Left lobe of liver (tissue), 2 donors: Measurements from ENCODE around the gene ZNHIT6. TPM values are rescaled to one million over a fixed set of nuclear protein-coding genes. Genes with fewer than 3 reads are reported as not detected.
"Not testable (repeated sequence)": the region's sequence is repeated elsewhere in the genome, so short reads cannot be mapped to it uniquely, and the experiment has no call there.

Source experiments
- ATAC-seq: fragments of 200-7000 bp; cut with Tn5 transposase; one replicate; pipeline ENCODE4 v1.9.1; 2020; ENCODE audit warnings: mild to moderate bottlenecking, moderate library complexity
- DNase-seq: peaks from one replicate; pipeline ENCODE4 v3.0.0-alpha.2; 2020; ENCODE audit warnings: low spot score
- total RNA-seq: library from RNA; stranded (reverse); gene quantifications from one replicate; pipeline ENCODE4 v1.2.1, GENCODE V29; 2021
- donor health status: DM: no; HTN: no; CAD: no; lungs with moderate emphysema.
- donor health status: DM: no; HTN: yes; CAD: no.

The ZNHIT6 gene, protein sequence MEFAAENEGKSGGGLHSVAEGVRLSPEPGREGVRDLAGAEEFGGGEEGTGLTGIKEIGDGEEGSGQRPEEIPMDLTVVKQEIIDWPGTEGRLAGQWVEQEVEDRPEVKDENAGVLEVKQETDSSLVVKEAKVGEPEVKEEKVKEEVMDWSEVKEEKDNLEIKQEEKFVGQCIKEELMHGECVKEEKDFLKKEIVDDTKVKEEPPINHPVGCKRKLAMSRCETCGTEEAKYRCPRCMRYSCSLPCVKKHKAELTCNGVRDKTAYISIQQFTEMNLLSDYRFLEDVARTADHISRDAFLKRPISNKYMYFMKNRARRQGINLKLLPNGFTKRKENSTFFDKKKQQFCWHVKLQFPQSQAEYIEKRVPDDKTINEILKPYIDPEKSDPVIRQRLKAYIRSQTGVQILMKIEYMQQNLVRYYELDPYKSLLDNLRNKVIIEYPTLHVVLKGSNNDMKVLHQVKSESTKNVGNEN
- 3.4 TPM for total RNA-seq

DNA sequence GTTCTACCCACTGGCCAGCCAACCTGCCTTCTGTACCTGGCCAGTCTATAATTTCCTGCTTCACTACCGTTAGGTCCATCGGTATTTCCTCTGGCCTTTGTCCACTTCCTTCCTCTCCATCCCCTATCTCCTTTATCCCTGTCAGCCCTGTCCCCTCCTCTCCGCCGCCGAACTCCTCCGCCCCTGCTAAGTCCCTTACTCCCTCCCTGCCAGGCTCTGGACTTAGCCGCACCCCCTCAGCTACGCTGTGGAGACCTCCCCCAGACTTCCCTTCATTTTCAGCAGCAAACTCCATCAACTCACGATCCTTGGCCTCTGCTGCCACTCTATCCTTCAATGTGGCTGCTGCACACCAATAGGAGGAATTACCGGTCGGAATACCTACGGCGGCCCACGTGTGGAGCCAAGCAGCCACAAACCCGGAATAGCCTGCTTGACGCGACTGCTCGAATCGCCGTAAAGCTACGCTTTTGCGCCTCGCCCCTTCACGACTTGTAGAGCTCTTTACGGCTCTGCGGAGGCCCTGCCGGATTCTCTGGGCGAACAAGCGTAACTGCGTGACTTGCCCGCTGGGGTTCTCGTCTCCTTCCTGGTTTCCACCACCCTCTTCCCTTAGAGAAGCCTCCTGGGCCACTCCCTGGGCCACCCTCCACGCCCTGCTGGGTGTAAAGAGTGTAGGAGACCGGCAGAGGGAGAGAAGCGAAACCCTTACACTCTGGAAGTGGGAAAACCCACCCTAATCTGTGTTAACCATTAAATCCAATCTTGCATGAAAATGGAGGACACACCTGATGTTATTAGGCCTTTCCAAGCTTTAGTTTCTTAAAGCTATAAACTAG is at the start of gene ZNHIT6:
ZNHIT6 (minus strand) TSS at position 444 of the 839 bp plus-strand sequence; CDS start at position 295, 149 bp downstream.
- ATAC-seq (peak; percentile 99), DNase-seq (peak; percentile 91)

DNA sequence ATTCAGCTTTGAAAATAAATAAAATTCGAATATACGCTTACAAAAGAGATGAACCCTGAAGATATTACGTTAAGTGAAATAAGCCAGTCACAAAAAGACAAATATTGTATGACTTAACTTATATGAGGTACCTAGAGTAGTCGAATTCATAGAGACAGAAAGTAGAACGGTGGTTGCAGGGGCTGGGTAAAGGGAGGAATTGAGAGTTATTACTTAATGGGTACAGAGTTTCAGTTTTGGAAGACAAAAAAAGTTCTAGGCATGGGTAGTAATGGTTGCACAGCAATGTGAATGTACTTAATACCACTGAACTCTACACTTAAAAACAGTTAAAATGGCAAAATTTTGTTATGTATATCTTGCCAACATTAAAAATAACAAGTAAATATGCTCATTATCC is 48.6 kb upstream of the ZNHIT6 start:
- ATAC-seq: no peak
- DNase-seq: no peak

DNA sequence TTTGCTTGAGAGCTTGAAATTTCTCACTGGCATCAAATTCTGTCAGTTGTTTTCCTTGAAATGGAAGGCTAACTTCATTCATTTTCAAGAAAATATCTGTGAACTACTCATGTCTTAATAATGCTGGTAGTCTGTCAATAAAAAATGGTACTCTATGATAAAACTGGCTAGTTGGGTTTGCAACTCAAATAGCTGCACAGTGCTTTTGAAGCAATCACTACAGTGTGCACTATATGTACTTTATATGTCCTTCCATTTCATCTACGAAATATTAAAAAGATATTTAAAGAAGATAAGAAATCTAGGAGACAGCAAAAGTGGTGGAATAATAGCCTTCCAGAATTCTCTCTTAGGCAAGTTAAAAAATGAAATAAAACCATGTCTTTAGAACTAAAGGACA is 39.9 kb upstream of the ZNHIT6 start:
- no peak for ATAC-seq

DNA sequence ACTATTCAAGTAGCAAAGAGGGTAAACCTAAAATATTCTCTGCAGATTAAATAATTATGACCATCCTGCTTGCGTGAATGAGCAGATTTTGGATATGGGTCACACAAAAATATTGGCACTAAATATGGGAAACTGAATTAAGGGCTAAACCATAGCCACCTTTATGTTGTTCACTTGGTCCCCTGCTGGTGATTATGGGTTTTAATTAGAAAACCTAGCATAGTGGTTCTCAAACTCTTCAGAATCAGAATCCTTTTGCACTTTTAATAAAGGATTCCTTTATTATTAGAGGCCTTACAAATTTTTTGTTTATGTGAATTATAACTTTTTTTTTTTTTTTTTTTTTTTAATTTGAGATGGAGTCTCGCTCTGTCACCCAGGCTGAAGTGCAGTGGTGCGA is 38.5 kb upstream of the ZNHIT6 start:
- DNase-seq: no peak
- ATAC-seq: no peak

More for the DNA sequence above, 39.9 kb upstream of the ZNHIT6 start:
- no peak for DNase-seq

DNA sequence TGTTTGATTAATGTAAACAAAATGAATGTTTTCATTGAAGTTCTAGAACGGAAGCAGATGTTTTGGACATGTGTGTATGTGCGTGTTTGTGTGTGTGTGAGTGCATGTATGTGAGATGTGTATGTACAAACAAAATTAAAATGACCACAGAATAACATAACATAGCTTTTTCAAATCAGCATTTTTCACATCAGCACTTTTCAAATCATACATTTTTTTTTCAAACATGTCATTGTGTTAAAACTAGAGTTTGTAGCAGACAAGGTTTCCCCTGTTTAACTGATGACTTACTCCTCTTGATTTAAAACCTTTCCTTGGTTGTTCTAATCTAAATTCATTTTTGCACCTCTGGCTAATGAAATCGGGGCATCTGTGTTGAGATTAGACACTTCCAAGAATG is 35.6 kb upstream of the ZNHIT6 start:
- no peak for ATAC-seq
- no peak for DNase-seq

DNA sequence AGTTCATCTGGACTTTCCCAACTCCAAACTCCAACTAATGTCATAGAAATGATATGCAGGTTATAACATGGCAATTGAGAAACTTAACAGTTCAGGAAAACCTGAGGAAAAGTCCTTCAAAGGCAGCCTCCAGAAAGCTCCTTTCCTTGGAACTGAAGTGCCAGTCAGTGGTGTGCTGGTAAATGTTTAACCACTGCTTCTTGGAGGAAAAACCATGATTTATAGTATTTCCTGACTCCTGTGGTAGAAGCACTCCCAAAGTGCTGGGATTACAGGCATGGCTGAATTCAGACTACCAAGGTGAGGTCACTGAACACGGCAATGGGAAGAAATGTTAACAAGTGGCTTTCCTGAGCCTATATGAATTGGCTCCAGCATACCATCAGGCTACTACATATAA is 26.7 kb upstream of the ZNHIT6 start:
- DNase-seq (no peak), ATAC-seq (no peak)

DNA sequence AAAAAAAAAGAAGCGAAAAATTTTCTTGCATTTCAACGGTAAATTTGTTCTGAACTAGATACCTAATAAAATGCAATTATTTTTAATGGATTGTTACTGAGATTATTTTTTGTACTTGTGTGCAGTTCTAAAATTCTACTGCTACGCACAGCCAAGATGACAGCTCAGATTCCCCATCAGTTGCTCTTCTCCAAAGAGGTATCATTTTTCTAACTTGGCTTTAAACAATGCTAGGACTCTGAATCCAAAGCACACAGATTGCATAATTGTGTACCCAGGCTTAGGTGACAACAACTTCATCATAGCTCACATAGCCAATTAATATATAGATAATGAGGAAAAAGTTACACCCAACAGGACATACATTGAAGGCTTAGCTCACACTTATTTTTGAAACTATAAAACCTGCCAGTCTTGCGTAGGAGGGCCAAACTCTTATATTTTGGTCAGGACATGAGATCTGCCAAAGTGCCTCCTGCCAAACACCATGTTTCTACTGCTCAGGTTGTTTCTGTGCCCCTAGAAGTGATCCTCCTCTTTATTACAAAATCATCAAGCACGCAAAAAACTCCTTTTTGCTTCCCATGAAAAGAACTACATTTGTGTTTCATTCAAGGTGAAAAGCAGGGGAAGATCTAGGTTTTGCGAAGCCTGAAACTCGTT is 10.6 kb upstream of the ZNHIT6 start:
- DNase-seq (no peak), ATAC-seq (no peak)

DNA sequence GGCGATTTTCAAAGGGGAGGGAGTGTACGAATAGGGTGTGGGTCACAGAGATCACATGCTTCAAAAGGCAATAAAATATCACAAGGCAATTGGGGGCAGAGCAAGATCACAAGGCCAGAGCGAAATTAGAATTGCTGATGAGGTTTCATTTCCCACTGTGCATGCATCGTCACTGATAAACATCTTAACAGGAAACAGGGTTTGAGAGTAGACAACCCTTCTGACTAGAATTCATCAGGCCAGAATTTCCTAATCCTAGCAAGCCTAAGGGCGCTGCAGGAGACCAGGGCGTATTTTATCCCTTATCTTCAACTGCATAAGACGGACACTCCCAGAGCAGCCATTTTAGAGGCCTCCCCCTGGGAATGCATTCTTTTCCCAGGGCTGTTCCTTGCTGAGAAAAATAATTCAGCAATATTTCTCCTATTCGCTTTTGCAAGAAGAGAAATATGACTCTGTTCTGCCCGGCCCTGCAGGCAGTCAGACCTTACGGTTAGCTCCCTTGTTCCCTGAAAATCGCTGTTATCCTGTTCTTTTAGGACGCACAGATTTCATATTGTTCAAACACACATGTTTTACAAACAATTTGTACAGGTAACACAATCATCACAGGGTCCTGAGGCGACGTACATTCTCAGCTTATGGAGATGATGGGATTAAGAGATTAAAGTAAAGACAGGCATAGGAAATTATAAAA is 6.3 kb upstream of the ZNHIT6 start:
- not testable (repeated sequence) for DNase-seq

DNA sequence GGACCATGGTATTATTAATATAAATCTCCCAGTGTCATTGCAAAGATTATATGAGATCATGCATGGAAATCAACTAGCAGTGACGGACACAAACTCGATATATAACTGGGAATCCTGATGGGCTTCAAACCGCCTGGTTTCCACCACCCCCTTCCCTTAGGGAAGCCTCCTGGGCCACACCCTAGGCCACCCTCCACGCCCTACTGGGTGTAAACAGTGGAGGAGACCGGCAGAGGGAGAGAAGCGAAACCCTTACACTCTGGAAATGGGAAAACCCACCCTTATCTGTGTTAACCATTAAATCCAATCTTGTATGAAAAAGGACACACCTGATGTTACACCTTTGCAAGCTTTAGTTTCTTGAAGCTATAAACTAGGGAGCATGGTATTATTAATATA is 595 bp upstream of the ZNHIT6 start:
- DNase-seq (no peak), ATAC-seq (no peak)

More for the DNA sequence above, 6.3 kb upstream of the ZNHIT6 start:
- not testable (repeated sequence) for ATAC-seq

DNA sequence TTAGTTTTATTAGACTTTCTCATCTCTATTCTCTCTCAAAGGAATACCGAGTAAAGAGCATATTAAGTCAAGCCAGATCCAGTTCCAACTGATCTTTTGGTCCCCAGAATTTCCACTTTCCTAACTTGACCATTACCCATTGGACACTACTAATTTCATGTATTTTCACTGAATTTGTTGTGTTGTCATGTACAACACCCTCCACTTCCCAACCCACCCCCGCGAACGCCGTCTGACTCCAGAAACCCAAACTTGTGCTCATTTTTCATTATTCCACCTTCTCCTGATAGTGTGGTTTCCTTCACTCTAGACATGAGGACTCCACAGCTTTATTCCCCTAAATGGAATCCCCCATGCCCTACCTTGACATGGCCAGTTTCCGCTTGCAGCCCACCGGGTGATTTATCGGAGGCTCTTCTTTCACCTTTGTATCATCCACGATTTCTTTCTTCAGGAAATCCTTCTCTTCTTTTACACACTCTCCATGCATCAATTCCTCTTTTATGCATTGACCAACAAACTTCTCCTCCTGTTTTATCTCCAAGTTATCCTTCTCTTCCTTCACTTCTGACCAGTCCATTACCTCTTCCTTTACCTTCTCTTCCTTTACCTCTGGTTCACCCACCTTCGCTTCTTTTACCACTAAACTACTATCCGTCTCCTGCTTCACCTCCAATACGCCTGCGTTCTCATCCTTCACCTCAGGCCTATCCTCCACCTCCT is 805 bp downstream of the ZNHIT6 start:
- DNase-seq (no peak), ATAC-seq (no peak)

DNA sequence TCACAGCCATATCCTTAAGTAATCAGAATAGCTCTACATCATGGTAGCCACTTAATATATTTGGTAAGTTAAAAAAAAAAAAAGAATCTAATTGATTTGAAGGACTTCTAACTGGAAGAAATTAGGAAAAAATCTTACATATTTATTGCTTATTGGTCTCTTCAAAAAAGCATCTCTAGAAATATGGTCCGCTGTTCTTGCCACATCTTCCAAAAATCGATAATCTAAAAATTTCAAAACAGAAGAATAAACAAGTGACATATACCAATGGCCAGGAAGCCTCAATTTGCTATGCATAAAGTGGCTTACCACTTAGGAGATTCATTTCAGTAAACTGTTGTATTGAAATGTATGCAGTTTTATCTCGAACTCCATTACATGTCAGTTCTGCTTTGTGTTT is 2.3 kb downstream of the ZNHIT6 start:
- DNase-seq (no peak), ATAC-seq (no peak)

DNA sequence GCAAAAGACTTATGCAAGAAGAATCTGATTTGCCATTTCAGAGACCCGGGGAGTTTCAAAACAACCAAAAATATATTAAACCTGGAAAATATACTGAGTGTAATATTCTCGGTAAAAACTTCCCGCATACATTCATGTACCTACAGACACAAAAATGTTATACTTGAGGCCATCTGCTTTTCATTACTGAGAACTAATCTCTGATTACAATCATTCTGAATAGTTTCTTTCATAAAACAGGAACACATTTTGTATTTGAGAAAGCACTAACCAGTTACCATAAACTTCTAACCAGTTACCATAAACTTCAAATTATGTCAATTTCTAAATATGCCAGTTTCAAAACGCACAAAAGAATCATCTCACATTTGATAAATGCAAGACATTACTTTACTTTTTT is 7.8 kb downstream of the ZNHIT6 start:
- ATAC-seq (no peak), DNase-seq (no peak)

DNA sequence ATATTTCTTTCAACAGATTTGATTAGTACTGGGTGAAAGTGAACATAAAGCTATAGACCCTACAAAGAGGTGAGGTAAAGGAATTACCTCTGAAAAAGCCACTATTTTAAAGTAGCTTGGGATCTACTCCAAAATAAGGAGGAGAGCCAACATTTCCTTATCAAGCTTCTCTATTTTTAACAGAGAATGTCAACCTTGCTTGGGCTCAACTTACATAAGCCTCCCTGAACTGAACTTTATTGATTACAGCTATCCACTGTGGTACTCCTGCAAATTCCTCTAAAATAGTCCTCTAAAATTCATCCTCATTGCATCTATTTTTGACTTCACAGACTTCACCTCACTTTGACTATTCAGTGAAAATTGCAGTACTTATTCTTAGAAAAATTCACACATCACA is 10.3 kb downstream of the ZNHIT6 start:
- DNase-seq: no peak
- ATAC-seq: peak; percentile 84

DNA sequence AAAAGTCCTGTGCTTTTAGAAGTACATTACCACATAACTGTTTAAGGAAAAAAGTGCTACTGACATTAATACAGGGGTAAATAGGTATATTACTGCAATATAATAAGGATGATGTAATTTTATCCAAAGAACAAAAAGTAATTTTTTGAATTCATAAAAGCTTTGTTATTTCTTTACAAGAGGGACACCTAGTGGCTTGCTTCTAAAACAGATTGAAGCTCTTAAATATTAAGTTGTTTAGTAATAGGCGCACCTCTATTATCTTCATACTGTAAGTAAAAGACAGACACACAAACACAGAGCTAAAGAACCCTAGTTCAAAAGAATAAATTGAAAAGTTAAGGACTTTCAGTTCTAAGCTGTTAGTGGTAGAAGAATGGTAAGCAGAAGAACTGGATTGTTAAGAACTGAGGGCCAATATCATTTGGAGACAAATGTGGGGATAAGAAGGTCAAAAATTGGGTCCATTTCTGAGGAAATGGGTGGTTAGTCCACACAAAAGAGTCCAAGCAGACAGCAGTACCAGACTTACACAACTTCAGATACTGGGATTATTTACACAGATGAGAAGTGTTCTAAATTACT is 15.4 kb downstream of the ZNHIT6 start:
- ATAC-seq (peak; percentile 52), DNase-seq (no peak)

DNA sequence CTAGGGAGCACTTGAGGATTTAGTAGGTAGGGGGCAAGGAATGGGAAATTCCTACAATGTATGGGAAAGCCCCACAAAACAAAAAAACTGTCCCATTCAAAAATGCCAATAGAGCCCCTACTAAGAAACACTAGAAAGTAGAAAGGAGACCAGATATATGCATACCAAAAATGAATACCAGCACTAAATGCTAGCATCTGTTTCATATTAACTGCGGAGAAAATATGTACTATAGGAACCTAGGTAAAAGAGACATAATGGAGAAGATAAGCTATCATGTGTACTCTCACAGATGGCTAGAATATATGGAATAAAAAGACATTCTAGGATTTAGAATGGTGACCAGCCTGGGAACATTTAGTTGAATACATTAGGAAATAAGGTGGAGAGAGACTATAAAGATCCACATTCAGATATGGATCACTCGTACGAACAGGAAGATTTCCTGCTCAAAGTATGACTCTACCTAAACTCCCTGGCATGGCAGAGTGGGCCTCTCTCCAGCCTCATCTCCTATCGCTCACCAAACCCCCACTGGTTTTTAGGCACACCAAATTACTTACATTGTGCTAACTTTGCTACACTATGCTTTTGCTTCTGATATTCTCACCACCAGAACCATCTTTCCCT is 18.3 kb downstream of the ZNHIT6 start:
- ATAC-seq: no peak
- no peak for DNase-seq

DNA sequence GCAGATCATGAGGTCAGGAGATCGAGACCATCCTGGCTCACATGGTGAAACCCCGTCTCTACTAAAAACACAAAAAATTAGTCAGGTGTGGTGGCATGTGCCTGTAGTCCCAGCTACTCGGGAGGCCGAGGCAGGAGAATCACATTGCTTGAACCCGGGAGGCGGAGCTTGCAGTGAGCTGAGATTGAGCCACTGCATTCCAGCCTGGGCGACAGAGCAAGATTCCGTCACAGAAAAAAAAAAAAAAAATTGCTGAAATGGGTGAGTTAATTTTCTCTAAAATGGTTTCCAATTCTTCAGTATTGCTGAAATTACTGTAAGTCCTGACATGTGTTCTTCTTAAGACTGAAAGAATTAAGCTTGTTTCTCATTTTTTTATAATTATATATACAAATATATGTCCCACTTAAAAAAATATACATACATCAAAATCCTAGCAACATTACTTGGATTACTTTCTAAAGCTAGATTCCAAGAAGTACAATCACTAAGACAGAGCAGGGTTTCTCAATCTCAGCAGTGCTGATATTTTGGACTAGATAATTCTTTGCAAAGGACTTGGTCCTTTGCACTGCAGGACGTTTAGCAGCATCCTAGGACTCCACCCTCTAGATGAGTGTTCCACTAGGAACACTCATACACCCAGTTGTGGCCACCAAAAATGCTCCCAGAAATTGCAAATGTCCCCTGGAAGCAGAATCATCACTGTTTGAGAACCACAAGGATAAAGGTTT is 24.8 kb downstream of the ZNHIT6 start:
- DNase-seq (no peak), ATAC-seq (no peak)

DNA sequence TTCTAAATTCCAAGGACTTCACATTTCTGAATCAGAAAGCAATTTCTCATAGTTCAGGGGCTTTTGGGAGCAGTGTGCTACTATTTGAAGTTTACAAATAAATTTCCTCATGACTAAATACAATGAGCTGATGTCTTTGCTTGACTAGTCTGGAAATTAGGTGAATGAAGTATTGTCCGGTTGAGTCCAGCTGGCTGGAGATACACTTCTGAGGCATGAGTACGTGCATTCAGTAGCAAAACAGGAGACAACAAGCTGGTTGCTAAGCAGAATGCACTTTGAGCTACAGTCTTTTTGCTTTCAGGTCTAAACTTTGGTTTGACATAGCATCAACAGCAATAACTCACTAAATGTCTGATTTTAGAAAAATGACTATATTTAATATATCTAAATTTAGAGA is 27.1 kb downstream of the ZNHIT6 start:
- ATAC-seq (no peak), DNase-seq (no peak)

DNA sequence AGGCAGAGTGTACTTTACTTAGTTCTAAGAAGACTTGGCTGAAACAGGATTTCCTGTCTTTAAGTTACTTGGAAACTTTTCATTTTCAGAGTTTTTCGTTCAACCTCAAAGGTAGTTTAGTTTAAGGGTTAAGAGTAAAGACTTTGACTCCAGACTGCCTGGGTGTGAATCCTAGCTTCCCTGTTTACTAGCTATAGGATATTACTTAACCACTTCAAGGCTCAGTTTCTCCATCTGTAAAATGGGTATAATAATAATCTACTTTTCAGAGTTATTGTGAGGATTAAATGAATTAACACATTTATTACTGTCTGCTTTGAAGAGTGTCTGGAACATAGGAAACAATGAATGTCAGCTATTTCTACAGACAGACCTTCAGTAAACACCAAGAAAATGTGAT is 30.0 kb downstream of the ZNHIT6 start:
- ATAC-seq (no peak), DNase-seq (no peak)

DNA sequence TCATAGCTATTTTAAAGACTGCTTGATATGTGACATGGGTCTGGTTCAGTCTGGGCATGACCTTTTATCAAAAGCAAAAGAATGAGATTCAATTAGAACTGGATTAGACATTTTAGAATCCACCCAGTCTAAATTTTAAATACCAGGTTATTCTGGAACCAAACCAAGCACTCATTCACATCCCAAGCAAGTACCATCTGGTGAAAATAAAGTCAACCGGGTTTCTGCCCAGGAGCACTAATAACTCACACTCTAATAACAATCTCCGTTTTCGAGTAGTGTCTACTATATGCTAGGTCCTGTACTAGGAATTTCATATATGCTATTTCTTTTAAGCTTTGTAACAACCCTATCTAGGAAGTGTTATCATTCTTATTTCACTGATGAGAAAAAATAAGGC is 30.6 kb downstream of the ZNHIT6 start:
- no peak for DNase-seq
- no peak for ATAC-seq
